GM15510 (cell line): ENCODE measurements around the gene FNDC10.

Experiments
- POLR2A ChIP-seq: IDR thresholded peaks from 3 replicates; pipeline ENCODE4 v1.6.1; 2011; ENCODE audit warnings: borderline replicate concordance; ENCODE audit not compliant: insufficient read length; ENCODE audit errors: extremely low read depth

Gene FNDC10

GRCh38 chr1:1602304-1602967 lies 2.5 kb upstream of the FNDC10 start:
- no peak for TF ChIP-seq POLR2A

GRCh38 chr1:1601564-1602303 lies 1.8 kb upstream of the FNDC10 start:
- no peak for TF ChIP-seq POLR2A

GRCh38 chr1:1600861-1601563 lies 1.1 kb upstream of the FNDC10 start:
- no peak for TF ChIP-seq POLR2A

GRCh38 chr1:1599030-1599934 lies 653 bp downstream of the FNDC10 start:
- no peak for TF ChIP-seq POLR2A

GRCh38 chr1:1598720-1599029 lies 1.3 kb downstream of the FNDC10 start:
- no peak for TF ChIP-seq POLR2A

GRCh38 chr1:1598051-1598719 lies 1.8 kb downstream of the FNDC10 start:
- TF ChIP-seq POLR2A = no peak

GRCh38 chr1:1597275-1597930 lies 2.5 kb downstream of the FNDC10 start:
- TF ChIP-seq POLR2A = no peak

GRCh38 chr1:1596493-1597274 lies 3.3 kb downstream of the FNDC10 start:
- TF ChIP-seq POLR2A = no peak

- no peak for TF ChIP-seq POLR2A
Measured at GRCh38 chr1:1594602-1595260, 5.2 kb downstream of the FNDC10 start.

GRCh38 chr1:1593834-1594601 lies 5.9 kb downstream of the FNDC10 start:
- TF ChIP-seq POLR2A = no peak

- no peak for TF ChIP-seq POLR2A
Measured at GRCh38 chr1:1591452-1591851, 8.5 kb downstream of the FNDC10 start.

GRCh38 chr1:1583347-1584010 lies 16.5 kb downstream of the FNDC10 start:
- no peak for TF ChIP-seq POLR2A
